Kidney (tissue), 14 donors: ENCODE measurements around the gene HTRA3. TPM values are rescaled to one million over a fixed set of nuclear protein-coding genes. Genes with fewer than 3 reads are reported as not detected.

ENCODE experiments used
- DNase-seq, 5 donors: peaks; one replicate each; pipeline ENCODE4 v3.0.0-alpha.2; 2013 to 2020
- FAIRE-seq: peaks from 2 replicates; lab custom pipeline; 2012; peaks lifted over from hg19 to GRCh38; lab: Jason Lieb, UNC
- H3K27ac ChIP-seq, 2 donors: one replicate each; pipeline ENCODE4 v1.7.0; 2013; ENCODE audit warnings: low read depth in 2 of 2, low read length in 2 of 2, inconsistent platforms in 1 of 2
- H3K27me3 ChIP-seq: one replicate; pipeline ENCODE4 v1.7.1; 2013; ENCODE audit warnings: low read length, inconsistent platforms; ENCODE audit not compliant: control insufficient read depth, insufficient read depth
- H3K36me3 ChIP-seq, 3 donors: one replicate each; pipeline versions ENCODE4 v1.7.0 to v1.7.1; 2013; ENCODE audit warnings: low read length in 3 of 3, control low read depth in 1 of 3, inconsistent platforms in 1 of 3; ENCODE audit not compliant: insufficient read depth in 3 of 3, control insufficient read depth in 2 of 3
- H3K4me1 ChIP-seq, 3 donors: one replicate each; pipeline versions ENCODE4 v1.7.0 to v1.7.1; 2013; ENCODE audit warnings: low read length in 3 of 3, inconsistent platforms in 1 of 3, low read depth in 1 of 3; ENCODE audit not compliant: control insufficient read depth in 2 of 3, insufficient read depth in 2 of 3
- H3K4me3 ChIP-seq, 3 donors: one replicate each; pipeline versions ENCODE4 v1.7.0 to v1.8.1; 2013; ENCODE audit warnings: low read length in 3 of 3, control low read depth in 1 of 3, inconsistent platforms in 1 of 3
- H3K9ac ChIP-seq, 3 donors: one replicate each; pipeline versions ENCODE4 v1.7.0 to v1.7.1; 2013; ENCODE audit warnings: low read length in 3 of 3, control low read depth in 1 of 3, inconsistent platforms in 1 of 3
- H3K9me3 ChIP-seq, 3 donors: one replicate each; pipeline versions ENCODE4 v1.7.0 to v1.7.1; 2013; ENCODE audit warnings: low read length in 3 of 3, control low read depth in 1 of 3, inconsistent platforms in 1 of 3; ENCODE audit not compliant: control insufficient read depth in 2 of 3, insufficient read depth in 1 of 3
- intact Hi-C: fragments of 100-400 bp; cut with DNase I; formaldehyde crosslinking; loops from one replicate; pipeline ENCODE4 v1.11.1; 2022
- polyA plus RNA-seq: library from polyadenylated mRNA; stranded (reverse); fragments of 350-450 nt; fragmentation: Illumina TruSeq; extraction: RNeasy Lipid Tissue Mini Kit (QIAGEN cat#74804); gene quantifications from one replicate; pipeline ENCODE4 v1.2.3, GENCODE V29; 2014; ENCODE audit warnings: low read depth, low replicate concordance; ENCODE audit not compliant: insufficient read depth
- total RNA-seq: library from RNA; stranded (reverse); fragmentation: NEBNext Ultra II Directional; extraction: Animal tissue kit (Norgen Biotek cat#: 25700); gene quantifications from one replicate; pipeline ENCODE4 v1.2.1, GENCODE V29; 2021
- TF ChIP-seq, protein P1 (sequence below): IDR thresholded peaks from 3 replicates; pipeline ENCODE4 v1.5.1; 2012; ENCODE audit warnings: mild to moderate bottlenecking, moderate library complexity, borderline replicate concordance; ENCODE audit not compliant: insufficient read depth; ENCODE audit errors: extremely low read depth
- donor health status: control.
- donor health status: control.
- donor health status: control.
- donor health status: control.
- donor health status: control.
- donor health status: DM: yes; HTN: yes; CAD: no.
- donor health status: Normal renal cell carcinoma (clear cell type).

HTRA3 gene
- total and polyA plus RNA-seq, 2 donors from 2014 or later: 1.7 to 6.5 TPM

DNA sequence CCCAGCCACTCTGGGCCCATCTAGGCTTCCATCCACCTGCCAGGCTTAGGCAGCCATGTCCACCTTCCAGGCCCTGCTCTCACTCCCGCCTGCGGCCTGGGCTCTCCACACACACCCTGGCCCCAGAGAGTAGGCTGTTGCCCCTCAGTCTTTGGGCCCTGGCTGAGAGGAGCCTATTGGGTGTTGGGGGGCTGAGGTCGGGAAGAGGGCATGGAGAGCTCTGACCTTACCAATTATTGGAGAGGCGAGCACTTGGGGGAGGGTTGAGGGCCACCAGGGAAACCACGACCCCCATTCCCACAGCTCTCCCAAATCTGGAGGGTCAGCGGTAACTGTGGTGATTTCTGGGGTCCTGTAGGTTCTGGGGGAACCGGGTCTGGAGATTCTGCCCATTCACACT lies 38.2 kb downstream of the HTRA3 start:
- Histone ChIP-seq H3K27me3 (no peaks in the 10 kb centered on the region), H3K27ac (no peak overlapping the region), H3K9me3 (no peaks in the 10 kb centered on the region), H3K4me3 (no peak overlapping the region), H3K9ac (no peak overlapping the region), H3K4me1 (no peaks in the 10 kb centered on the region), H3K36me3 (no peaks in the 10 kb centered on the region)
- intact Hi-C loops: no loop called here
- TF ChIP-seq, protein P1, sequence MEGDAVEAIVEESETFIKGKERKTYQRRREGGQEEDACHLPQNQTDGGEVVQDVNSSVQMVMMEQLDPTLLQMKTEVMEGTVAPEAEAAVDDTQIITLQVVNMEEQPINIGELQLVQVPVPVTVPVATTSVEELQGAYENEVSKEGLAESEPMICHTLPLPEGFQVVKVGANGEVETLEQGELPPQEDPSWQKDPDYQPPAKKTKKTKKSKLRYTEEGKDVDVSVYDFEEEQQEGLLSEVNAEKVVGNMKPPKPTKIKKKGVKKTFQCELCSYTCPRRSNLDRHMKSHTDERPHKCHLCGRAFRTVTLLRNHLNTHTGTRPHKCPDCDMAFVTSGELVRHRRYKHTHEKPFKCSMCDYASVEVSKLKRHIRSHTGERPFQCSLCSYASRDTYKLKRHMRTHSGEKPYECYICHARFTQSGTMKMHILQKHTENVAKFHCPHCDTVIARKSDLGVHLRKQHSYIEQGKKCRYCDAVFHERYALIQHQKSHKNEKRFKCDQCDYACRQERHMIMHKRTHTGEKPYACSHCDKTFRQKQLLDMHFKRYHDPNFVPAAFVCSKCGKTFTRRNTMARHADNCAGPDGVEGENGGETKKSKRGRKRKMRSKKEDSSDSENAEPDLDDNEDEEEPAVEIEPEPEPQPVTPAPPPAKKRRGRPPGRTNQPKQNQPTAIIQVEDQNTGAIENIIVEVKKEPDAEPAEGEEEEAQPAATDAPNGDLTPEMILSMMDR: no peak
- FAIRE-seq (no peak), DNase-seq (peak in 1 of 5 donors; percentile 41)

DNA sequence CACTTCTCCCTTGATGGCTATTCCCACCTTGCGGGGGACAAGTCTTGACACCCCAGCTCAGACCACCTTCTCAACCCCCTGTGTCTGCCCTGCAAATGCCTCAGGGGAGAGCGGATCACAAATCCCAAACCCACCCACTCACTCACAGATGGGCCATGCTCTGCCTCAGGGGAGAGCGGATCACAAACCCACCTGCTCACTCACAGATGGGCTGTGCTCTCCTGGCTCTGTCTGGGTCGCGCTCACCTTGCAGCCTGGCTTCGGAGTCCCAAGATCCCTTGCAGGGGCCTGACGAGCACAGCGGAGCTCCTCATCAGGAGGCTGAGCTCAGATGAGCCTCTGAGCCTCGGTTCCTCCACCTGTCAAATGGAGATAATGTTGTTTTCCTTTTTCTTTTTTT lies 38.6 kb downstream of the HTRA3 start:
- TF ChIP-seq, protein P1: no peak
- H3K27me3 ChIP-seq: no peaks in the 10 kb centered on the region
- H3K4me3 ChIP-seq: no peak overlapping the region
- DNase-seq (no peak), FAIRE-seq (no peak)
- no peaks in the 10 kb centered on the region for H3K36me3 ChIP-seq
- intact Hi-C loops: no loop called here
- no peaks in the 10 kb centered on the region for H3K9me3 ChIP-seq
- no peak overlapping the region for H3K9ac ChIP-seq
- no peaks in the 10 kb centered on the region for H3K4me1 ChIP-seq
- H3K27ac ChIP-seq: no peak overlapping the region

- intact Hi-C loops: no loop called here
Measured at GRCh38 chr4:8308856-8309771, 39.6 kb downstream of the HTRA3 start.

More at GRCh38 chr4:8308856-8309771, 39.6 kb downstream of the HTRA3 start:
- FAIRE-seq (no peak), DNase-seq (peak in 3 of 5 donors; percentile 19 to 74 (median 52))
- H3K4me1 ChIP-seq: no peaks in the 10 kb centered on the region
- H3K9me3 ChIP-seq: no peaks in the 10 kb centered on the region
- H3K27me3 ChIP-seq: no peaks in the 10 kb centered on the region
- no peak overlapping the region for H3K4me3 ChIP-seq
- H3K27ac ChIP-seq: no peak overlapping the region
- TF ChIP-seq, protein P1: no peak
- H3K9ac ChIP-seq: no peak overlapping the region
- H3K36me3 ChIP-seq: no peaks in the 10 kb centered on the region
